ENCODE measurements around the gene DACH1.

- TF ChIP-seq CTCF (IDR thresholded peaks at IDR 0.05): no peak
- TF ChIP-seq POLR2A (IDR thresholded peaks at IDR 0.05): no peak
These were observed 472.0 kb downstream of the DACH1 start for GRCh38 chr13:71395053-71395452.

Measured in tibial nerve (tissue), 3 donors.